Memory B cell (primary cell): ENCODE data around the gene ECHS1.
A peak's percentile ranks its signal among the peaks of the same experiment; 100 is the strongest.
"Not testable (repeated sequence)": the region's sequence is repeated elsewhere in the genome, so short reads cannot be mapped to it uniquely, and the experiment has no call there.

ENCODE experiments used
- ATAC-seq: fragments of 150-1000 bp; cut with Tn5 transposase; 2 replicates; pipeline ENCODE4 v1.10.0; 2021; ENCODE audit warnings: low read depth, mild to moderate bottlenecking, moderate library complexity
- DNase-seq, 2 donors: peaks; one replicate each; pipeline ENCODE4 v3.0.0; 2022; ENCODE audit warnings: low spot score in 2 of 2
- H3K27ac Mint-ChIP-seq: one replicate; pipeline ENCODE4 v1.8.0; 2022; ENCODE audit warnings: mild to moderate bottlenecking, moderate library complexity, mixed read lengths
- H3K27me3 Mint-ChIP-seq: one replicate; pipeline ENCODE4 v1.8.0; 2022; ENCODE audit warnings: mixed read lengths
- H3K36me3 Mint-ChIP-seq: one replicate; pipeline ENCODE4 v1.8.0; 2022; ENCODE audit warnings: mild to moderate bottlenecking, mixed read lengths
- H3K4me1 Mint-ChIP-seq: one replicate; pipeline ENCODE4 v1.8.0; 2022; ENCODE audit warnings: mixed read lengths
- H3K4me3 Mint-ChIP-seq: one replicate; pipeline ENCODE4 v1.8.0; 2022; ENCODE audit warnings: mild to moderate bottlenecking, moderate library complexity, mixed read lengths
- H3K9me3 Mint-ChIP-seq: one replicate; pipeline ENCODE4 v1.8.0; 2022; ENCODE audit warnings: mixed read lengths

The ECHS1 gene

DNA sequence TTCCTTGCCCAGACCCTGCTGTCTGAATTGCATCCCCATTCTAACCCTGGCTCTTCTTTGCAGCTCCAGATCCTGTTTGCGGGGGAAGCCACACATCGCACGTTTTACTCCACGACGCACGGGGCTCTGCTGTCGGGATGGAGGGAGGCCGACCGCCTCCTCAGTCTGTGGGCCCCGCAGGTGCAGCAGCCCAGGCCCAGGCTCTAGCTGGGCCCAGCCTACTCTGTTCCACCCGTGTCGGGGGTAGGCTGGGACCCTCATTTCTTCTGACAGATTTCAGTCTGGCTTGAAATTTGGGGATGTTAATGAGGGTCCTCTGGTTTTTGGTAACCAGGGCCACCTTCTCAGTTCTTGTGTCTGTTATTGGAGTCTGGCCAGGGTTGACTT is 18.1 kb upstream of the ECHS1 start:
- H3K4me3 Mint-ChIP-seq: peak overlapping the region; percentile 78
- ATAC-seq: no peak
- peaks cover 3% of the 10 kb centered on the region for H3K36me3 Mint-ChIP-seq

DNA sequence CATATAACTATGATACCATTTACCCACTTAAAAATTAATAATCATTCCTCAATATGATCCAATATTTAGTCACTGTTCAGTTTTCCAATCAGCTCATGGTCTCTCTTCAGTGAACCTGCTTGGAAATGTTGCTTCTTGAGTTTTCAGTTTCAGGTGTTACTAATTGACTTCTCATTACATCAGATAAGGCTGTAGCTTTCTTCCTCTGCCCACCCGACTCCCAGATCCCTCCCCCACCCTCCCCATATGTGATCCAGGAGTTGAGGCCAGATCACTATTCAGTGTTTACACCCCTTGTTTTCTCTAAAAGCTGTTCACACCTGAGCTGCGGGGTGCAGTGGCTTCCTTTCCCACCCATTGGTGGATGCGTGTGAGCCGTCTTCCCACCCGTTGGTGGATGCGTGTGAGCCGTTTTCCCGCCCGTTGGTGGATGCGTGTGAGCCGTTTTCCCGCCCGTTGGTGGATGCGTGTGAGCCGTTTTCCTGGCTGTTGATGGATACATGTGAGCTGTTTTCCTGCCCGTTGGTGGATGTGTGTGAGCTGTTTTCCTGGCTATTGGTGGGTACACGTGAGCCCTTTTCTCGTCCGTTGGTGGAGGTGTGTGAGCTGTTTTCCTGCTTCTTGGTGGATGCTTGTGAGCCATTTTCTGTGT is 17.6 kb upstream of the ECHS1 start:
- Mint-ChIP-seq H3K9me3 (no peaks in the 10 kb centered on the region), H3K27ac (peak overlapping the region; percentile 88)

More for the DNA sequence above, 18.1 kb upstream of the ECHS1 start:
- H3K4me1 Mint-ChIP-seq: peaks cover 45% of the 10 kb centered on the region
- no peaks in the 10 kb centered on the region for H3K27me3 Mint-ChIP-seq
- no peak for DNase-seq
- H3K27ac Mint-ChIP-seq: peak overlapping the region; percentile 88
- no peaks in the 10 kb centered on the region for H3K9me3 Mint-ChIP-seq

DNA sequence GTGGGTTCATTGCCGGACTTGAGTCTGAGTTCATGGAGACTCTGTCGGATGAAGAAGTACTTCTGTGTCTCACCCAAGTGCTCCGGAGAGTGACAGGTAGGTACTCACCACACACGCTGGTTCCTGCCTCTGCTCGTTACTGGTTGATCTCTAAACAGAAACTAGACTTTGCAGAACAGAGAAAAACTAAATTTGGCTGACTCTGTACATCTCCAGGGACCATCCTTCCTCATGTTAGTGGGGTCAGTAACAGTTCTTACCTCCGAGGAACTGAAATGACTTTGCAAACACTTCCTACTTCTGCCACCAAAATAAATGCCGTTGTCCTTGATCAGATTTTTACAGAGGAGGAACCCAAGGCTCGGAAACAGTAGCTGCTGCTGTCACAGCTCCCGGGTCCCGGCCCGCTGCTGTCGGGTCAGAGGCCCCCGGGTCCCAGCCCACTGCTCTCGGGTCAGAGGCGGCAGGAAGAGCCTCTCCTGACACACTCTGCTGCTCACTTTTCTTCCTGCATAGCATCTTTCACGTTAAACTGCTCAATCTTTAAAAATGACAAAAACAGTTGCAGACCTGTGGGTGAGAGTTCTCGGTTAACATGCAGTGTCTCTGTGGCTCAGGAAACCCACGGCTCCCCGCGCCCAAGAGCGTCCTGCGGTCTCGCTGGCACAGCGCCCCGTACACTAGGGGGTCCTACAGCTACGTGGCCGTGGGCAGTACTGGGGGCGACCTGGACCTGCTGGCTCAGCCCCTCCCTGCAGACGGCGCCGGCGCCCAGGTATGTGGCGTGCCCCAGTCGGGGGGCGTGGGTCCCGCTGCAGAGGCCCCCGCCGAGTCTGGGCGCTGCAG is 16.0 kb upstream of the ECHS1 start:
- peaks cover 37% of the 10 kb centered on the region for H3K4me1 Mint-ChIP-seq
- no peaks in the 10 kb centered on the region for H3K27me3 Mint-ChIP-seq
- peak; percentile 86 for ATAC-seq
- peak overlapping the region; percentile 97 for H3K4me3 Mint-ChIP-seq
- DNase-seq: peak in 1 of 2 donors; percentile 81
- H3K36me3 Mint-ChIP-seq: peaks cover 2% of the 10 kb centered on the region
- H3K27ac Mint-ChIP-seq: peak overlapping the region; percentile 92
- no peaks in the 10 kb centered on the region for H3K9me3 Mint-ChIP-seq

More for the DNA sequence above, 17.6 kb upstream of the ECHS1 start:
- Mint-ChIP-seq H3K4me1 (peaks cover 47% of the 10 kb centered on the region), H3K36me3 (peaks cover 4% of the 10 kb centered on the region), H3K27me3 (no peaks in the 10 kb centered on the region), H3K4me3 (peak overlapping the region; percentile 97)
- DNase-seq: no peak
- no peak for ATAC-seq

DNA sequence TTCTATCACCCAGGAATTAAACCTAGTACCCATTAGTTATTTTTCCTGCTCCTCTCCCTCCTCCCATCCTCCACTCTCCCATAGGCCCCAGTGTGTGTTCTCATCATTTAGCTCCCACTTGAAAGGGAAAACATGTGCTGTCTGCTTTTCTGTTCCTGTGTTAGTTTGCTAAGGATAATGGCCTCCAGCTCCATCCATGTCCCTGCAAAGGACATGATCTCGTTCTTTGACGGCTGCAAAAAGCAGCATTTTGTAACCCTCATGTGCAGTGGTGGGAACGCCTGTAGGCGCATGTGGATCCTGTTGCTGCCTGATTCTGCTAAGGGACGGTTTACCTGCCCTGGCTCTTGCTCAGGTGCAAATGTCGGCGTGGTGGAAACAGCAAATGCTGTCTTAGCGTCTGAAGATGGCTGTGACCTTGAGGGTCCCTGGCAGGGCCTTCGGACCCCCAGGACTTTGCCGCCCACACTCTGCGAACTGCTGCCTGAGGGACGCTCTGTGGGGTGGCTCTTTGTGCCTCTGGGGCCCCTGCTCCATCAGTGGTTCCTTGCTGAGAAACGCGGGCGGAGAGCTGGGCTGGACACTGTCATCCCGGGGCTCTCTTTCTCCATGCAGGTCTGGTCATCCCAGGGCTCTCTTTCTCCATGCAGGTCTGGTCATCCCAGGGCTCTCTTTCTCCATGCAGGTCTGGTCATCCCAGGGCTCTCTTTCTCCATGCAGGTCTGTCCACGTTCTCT is 15.2 kb upstream of the ECHS1 start:
- peaks cover 2% of the 10 kb centered on the region for H3K36me3 Mint-ChIP-seq
- H3K4me3 Mint-ChIP-seq: peak overlapping the region; percentile 97
- peaks cover 37% of the 10 kb centered on the region for H3K4me1 Mint-ChIP-seq
- peak overlapping the region; percentile 92 for H3K27ac Mint-ChIP-seq
- no peak for DNase-seq
- H3K27me3 Mint-ChIP-seq: no peaks in the 10 kb centered on the region
- no peak for ATAC-seq
- H3K9me3 Mint-ChIP-seq: no peaks in the 10 kb centered on the region

DNA sequence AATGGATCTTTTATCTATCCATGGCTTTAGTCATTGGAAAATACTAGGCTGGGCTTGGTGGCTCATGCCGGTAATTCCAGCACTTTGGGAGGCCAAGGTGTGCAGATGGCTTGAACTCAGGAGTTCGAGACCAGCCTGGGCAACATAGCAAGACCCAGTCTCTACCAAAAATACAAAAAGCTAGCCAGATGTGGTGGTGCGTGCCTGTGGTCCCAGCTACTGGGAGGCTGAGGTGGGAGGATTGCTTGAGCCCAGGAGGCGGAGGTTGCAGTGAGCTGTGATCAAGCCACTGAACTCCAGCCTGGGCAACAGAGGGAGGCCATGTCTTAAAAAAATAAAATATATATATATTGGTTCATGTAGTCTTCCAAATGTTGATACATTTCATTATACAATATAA is 13.8 kb upstream of the ECHS1 start:
- not testable (repeated sequence) for DNase-seq, H3K9me3 Mint-ChIP-seq, H3K27ac Mint-ChIP-seq, H3K36me3 Mint-ChIP-seq, H3K27me3 Mint-ChIP-seq, H3K4me3 Mint-ChIP-seq, ATAC-seq
- H3K4me1 Mint-ChIP-seq: peaks cover 34% of the 10 kb centered on the region

DNA sequence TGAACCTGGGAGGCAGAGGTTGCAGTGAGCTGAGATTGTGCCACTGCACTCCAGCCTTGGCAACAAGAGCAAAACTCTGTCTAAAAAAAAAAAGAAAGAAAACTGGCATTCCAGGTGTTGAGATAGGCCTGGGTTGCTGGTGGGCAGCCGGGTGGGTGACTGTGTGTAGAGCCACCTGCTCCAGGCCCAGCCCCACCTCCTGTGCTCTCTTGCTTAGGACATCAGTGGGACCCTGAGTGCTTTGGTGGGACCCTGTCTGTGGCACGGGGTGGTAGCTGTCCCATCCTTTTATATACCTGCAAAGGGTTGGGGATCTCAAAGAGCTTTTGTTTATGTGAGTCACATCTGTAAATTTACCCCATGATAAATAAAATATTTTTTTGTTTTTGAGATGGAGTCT is 12.1 kb upstream of the ECHS1 start:
- no peak overlapping the region for H3K27ac Mint-ChIP-seq
- peaks cover 2% of the 10 kb centered on the region for H3K36me3 Mint-ChIP-seq
- peaks cover 29% of the 10 kb centered on the region for H3K4me1 Mint-ChIP-seq
- H3K4me3 Mint-ChIP-seq: no peak overlapping the region
- no peaks in the 10 kb centered on the region for H3K9me3 Mint-ChIP-seq
- H3K27me3 Mint-ChIP-seq: no peaks in the 10 kb centered on the region
- DNase-seq (no peak), ATAC-seq (no peak)

DNA sequence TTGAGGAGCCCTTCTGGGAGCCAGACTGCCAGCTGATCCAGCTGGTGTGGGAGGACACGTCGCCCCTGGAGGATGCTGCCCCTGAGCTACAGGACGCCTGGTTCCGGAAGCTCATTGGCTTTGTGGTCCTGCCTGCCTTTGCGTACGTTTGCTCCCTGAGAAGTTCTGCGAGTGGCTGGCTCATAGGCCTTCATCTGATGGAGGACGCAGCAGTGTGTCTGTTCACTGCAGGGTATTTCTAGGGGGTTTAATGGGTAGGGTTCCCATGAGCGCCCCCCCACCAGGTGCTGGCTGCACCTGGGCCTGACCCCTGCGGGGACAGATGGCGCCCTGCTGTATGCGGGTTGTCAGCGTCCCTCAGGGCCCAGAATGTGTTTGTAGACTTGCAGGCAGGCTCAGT is 10.9 kb upstream of the ECHS1 start:
- H3K9me3 Mint-ChIP-seq: no peaks in the 10 kb centered on the region
- ATAC-seq (no peak), DNase-seq (no peak)
- H3K4me1 Mint-ChIP-seq: peaks cover 29% of the 10 kb centered on the region
- H3K36me3 Mint-ChIP-seq: peaks cover 2% of the 10 kb centered on the region
- H3K27me3 Mint-ChIP-seq: no peaks in the 10 kb centered on the region
- no peak overlapping the region for H3K4me3 Mint-ChIP-seq
- no peak overlapping the region for H3K27ac Mint-ChIP-seq

DNA sequence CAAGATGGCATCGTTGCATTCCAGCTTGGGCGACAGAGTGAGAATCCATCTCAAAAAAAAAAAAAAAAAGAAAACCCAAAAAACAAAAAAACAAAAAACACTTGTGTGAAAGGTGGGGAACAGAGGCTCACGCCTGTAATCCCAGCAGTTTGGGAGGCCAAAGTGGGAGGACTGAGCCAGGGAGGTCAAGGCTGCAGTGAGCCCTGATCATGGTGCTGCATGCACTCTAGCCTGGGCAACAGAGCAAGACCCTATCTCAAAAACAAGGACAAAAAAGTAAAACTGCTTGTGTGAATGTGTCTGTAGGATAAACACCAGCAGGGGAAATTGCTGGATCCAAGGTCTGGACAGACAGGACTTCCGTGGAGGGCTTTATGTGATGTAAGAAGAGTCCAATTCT is 10.4 kb upstream of the ECHS1 start:
- Mint-ChIP-seq H3K4me1 (peaks cover 26% of the 10 kb centered on the region), H3K4me3 (no peak overlapping the region), H3K27me3 (no peaks in the 10 kb centered on the region), H3K27ac (no peak overlapping the region), H3K9me3 (no peaks in the 10 kb centered on the region), H3K36me3 (peaks cover 2% of the 10 kb centered on the region)
- DNase-seq (no peak), ATAC-seq (no peak)

DNA sequence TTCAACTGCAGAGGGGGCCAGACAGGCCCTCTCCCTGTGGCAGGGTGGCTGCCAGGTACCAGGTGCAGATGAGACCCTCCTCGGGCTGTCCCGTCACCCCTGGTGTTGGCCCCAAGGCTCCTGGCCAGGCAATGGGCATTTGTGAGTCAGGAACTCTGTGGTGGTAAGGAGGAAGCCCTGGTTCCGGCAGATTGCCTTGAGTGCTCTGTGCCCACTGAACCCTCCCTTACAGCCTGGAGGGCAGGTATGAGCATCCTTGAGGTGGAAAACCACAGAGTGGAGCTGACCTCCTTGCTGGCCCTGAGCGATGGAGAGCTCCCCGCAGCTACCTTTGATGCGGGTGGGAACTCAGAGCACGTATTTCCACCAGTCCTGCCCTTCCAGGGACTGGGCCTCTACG is 7.9 kb upstream of the ECHS1 start:
- ATAC-seq: no peak
- Mint-ChIP-seq H3K36me3 (no peaks in the 10 kb centered on the region), H3K27me3 (no peaks in the 10 kb centered on the region), H3K9me3 (no peaks in the 10 kb centered on the region), H3K4me1 (peaks cover 17% of the 10 kb centered on the region), H3K27ac (no peak overlapping the region), H3K4me3 (peak overlapping the region; percentile 61)
- DNase-seq: no peak

DNA sequence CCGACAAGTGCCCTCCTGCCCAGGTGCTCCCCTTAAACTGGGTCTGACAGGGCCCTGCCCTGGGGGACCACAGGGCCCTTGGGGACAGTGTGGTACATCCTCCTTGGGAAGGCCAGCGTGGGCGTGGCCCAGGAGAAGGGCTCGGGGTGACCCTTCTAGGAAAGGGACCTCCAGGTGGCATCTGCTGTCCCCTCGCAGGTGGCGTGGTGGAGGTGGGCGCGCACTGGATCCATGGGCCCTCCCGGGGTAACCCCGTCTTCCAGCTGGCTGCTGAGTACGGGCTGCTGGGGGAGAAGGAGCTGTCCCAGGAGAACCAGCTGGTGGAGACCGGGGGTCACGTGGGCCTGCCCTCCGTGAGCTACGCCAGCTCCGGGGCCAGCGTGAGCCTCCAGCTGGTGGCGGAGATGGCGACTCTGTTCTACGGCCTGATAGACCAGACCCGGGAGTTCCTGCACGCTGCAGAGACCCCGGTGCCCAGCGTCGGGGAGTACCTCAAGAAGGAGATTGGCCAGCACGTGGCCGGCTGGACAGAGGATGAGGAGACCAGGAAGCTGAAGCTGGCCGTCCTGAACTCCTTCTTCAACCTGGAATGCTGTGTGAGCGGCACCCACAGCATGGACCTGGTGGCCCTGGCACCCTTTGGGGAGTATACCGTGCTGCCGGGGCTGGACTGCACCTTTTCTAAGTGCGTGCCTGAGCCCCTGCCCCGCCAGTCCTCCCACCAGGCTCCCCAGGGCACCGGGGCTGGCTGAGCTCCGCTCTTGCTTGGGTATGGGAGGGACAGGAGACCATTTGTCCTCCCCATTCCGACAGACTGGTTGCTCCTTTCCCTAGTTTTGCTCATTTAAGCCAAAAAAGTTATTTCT is 6.9 kb upstream of the ECHS1 start:
- Mint-ChIP-seq H3K27me3 (no peaks in the 10 kb centered on the region), H3K9me3 (no peaks in the 10 kb centered on the region), H3K27ac (peak overlapping the region; percentile 65), H3K4me3 (peak overlapping the region; percentile 88), H3K4me1 (peaks cover 17% of the 10 kb centered on the region), H3K36me3 (no peaks in the 10 kb centered on the region)
- DNase-seq (no peak), ATAC-seq (no peak)

DNA sequence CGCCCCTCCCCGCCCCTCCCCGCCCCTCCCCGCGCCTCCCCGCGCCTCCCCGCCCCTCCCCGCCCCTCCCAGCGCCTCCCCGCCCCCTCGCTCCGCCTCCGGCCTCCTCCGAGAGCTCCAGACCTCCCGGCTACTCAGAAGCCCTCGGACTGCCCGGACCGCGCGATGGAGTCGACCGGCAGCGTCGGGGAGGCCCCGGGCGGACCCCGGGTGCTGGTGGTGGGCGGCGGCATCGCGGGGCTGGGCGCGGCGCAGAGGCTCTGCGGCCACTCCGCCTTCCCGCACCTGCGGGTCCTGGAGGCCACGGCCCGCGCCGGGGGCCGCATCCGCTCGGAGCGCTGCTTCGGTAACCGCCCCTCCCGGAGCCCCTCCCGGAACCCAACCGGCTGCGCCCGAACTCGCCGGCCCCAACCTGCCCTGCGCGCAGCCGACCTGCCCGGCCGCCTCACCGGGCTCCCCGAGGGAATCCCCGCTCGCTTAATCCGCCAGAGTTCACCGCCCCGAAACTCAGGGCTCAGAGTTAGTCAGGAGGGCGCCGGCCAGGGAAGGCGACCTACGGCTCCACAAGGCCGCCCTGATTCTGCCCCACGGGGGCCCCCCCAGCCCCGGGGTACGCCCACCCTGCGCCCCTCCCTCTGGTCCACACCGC is 6.1 kb upstream of the ECHS1 start, which contains the start of gene PAOX:
Gene PAOX, plus strand, starts transcription at position 111 of the 649 bp plus-strand sequence. Its CDS starts 55 bp downstream, at position 166.
- DNase-seq: peak; percentile 72 to 80
- no peaks in the 10 kb centered on the region for H3K9me3 Mint-ChIP-seq
- H3K4me1 Mint-ChIP-seq: peaks cover 19% of the 10 kb centered on the region
- H3K36me3 Mint-ChIP-seq: no peaks in the 10 kb centered on the region
- peak; percentile 74 for ATAC-seq
- H3K27ac Mint-ChIP-seq: peak within 1 kb of the TSS; percentile 65
- peak within 1 kb of the TSS; percentile 88 for H3K4me3 Mint-ChIP-seq
- no peaks in the 10 kb centered on the region for H3K27me3 Mint-ChIP-seq

DNA sequence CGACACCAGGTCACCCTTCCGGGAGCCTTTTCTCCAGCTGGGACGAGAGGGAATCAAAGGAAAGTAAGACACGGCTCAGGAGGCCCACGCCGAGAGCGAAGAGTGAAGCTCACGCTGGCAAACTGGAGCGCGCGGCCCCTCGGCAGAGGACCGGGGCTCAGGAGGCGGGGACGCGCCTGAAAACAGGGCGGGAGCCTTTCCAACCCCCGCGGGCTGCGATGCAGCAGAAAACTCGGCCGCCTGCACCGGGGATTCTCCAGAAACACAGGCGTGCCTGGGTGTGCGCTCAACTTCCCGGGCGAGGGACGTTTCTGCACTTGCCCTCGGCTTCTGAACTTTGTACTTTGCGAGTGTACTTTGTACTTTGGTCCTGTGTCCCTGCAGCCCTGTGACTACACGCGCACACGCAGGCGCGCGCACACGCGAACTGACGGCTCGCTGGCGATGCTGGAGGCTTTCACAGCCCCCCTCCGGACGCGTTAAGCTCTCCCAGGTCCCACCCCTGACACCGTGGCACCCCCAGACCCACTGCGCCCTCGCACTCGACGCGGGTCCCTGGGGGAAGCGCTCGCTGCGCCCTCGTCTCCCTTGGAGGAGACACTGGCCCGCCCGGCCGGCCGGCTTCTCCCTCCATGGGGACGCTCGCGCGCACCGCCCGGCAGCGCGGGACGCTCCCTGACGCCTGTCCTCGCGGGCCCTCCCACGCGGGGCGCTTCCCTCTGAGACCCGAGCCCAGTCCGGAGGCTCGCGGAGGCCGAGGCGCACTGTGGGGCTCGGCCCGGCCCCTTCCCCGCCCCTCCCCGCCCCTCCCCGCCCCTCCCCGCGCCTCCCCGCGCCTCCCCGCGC is 5.3 kb upstream of the ECHS1 start:
- H3K36me3 Mint-ChIP-seq: no peaks in the 10 kb centered on the region
- H3K4me3 Mint-ChIP-seq: peak overlapping the region; percentile 79
- H3K27me3 Mint-ChIP-seq: no peaks in the 10 kb centered on the region
- peaks cover 22% of the 10 kb centered on the region for H3K4me1 Mint-ChIP-seq
- DNase-seq (peak; percentile 61 to 79), ATAC-seq (peak; percentile 47)
- H3K9me3 Mint-ChIP-seq: no peaks in the 10 kb centered on the region
- no peak overlapping the region for H3K27ac Mint-ChIP-seq
